NCI-H2227 (cell line): Measurements from ENCODE around the gene TMEM138.
"Not testable (repeated sequence)": the region's sequence is repeated elsewhere in the genome, so short reads cannot be mapped to it uniquely, and the experiment has no call there.

Experiments used
- DNase-seq: peaks from one replicate; lab custom pipeline; 2025; ENCODE audit not compliant: unreplicated experiment; lab: John Stamatoyannopoulos, UW

TMEM138 gene

DNA sequence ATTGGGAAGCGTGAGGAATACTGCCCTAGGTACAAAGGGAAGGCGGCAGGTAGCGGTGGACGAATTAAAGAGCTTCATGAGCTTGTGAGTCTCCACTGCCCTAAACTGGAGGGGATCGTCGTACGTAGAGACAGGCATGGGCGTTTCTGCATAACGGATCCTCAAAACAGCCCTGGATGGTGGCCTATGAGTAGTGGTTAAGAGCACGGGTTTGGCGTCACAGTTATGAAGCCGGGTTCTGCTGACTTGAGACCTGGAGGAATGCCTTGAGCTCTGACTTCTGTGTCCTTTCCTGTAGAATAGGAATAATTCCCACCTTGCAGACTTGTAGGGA lies 335 bp downstream of the TMEM138 start:
- peak; percentile 61 for DNase-seq

DNA sequence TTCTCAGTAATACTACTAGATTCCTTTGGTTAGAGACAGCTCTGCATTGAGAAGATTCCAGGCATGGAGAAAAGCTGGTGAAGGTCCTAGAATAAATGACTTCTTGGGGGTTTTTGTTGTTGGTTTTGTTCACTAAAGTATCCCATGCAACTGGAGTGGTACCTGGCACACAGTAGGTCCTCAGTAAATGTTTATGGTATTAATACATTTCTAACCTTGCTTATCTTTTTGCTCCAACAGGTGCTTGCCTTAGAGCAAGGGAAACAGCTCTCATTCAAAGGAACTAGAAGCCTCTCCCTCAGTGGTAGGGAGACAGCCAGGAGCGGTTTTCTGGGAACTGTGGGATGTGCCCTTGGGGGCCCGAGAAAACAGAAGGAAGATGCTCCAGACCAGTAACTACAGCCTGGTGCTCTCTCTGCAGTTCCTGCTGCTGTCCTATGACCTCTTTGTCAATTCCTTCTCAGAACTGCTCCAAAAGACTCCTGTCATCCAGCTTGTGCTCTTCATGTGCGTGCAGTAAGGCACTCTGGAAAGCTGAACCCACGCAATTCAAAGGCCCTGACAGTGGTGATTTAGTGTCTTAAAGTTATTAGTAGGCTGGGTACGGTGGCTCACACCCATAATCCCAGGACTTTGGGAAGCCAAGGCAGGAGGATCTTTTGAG lies 2.0 kb downstream of the TMEM138 start:
- no peak for DNase-seq

DNA sequence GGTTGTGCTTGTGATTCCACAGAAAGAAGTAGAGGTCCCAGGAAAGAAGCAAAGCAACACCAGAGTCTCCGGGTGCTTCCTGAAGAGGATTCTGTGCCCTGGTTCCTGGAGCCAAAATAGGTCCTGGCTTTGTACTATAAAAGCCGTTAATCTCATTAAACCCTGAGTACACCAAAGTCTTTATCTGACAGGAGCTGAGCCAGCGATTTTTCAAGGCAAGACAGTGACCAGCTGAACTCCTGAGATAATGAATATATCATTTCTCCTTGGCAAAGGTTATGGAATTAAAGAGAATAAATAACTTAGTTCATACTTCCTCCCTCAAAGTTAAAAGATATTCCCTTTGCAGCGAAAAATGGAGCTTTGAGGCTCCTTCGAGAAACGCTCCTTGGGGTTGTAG lies 5.2 kb downstream of the TMEM138 start:
- DNase-seq = no peak

DNA sequence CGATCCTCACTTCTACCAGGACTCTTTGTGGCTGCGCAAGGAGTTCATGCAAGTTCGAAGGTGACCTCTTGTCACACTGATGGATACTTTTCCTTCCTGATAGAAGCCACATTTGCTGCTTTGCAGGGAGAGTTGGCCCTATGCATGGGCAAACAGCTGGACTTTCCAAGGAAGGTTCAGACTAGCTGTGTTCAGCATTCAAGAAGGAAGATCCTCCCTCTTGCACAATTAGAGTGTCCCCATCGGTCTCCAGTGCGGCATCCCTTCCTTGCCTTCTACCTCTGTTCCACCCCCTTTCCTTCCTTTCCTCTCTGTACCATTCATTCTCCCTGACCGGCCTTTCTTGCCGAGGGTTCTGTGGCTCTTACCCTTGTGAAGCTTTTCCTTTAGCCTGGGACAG lies 6.5 kb downstream of the TMEM138 start:
- DNase-seq = no peak

DNA sequence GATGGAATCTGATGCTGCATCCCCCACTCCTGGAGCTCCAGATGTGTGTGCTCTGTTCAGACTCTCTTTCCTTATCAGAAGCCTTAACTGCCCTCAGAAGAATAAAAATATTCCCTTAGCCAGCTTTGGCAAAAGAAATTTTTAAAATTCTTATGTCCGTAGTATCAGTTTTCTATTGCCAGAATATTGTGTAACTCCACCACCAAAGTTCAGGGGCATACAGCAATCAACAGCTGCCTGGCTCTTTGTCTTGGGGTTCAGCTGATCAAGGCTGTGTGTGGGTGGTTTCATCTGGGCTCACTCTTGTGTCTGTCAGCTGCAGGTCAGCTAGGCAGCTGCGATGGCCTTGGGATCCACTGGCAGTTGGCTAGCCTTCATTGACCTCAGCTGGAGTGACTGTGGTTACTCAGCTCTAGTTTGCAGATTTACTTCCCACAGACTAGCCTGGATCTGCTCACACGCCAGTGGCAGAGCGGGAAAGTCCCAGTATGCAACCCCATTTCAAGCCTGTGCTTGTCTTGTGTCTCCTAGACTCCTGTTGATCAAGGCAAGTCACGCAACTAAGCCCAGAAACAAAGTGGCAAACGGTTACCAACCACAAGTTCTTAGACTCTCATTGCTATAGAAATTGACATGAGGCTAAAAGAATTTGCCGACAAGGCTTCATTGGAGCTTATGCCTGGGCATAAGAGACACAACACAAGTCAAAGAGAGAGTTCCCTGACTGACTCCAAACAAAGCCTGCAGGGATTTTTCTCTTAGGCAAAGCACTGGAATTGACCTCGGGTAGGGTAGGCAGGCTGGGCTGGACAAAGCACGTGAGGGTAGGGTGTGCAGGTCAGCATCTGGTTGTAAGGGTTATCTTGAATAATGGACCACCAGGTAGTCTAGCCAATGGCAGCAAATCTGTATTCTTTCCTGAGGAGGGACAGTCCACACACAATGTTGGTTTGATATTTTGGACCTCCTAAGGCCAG lies 7.5 kb downstream of the TMEM138 start:
- no peak for DNase-seq

DNA sequence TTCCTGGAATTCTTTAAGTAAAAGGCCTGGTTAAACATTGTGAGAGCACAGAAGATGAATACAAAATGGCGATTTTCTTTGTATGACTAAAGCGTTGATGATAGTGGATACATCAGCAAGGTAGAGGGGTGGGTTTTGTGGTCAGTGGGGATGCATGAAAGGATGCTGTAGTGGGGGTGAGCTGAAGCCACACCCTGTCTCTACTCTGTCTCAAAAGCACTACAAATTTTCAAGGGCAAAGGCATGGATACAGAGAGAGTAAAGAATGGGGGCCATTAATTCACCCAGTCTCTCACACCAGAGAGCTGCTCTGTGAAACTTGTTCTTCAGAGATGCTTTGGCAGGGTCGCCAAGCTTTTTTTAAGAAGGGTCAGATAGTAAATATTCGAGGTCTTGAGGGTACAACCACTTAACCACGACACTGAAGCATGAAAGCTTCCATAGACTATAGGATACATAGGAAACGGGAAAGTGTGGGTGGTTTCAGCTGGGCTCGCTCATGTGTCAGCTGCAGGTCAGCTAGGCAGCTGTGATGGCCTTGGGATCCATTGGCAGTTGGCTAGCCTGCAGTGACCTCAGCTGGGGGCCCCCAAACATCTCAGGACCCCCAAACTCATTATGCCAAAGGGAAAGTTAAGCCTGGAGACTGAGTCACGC lies 8.3 kb downstream of the TMEM138 start:
- no peak for DNase-seq

DNA sequence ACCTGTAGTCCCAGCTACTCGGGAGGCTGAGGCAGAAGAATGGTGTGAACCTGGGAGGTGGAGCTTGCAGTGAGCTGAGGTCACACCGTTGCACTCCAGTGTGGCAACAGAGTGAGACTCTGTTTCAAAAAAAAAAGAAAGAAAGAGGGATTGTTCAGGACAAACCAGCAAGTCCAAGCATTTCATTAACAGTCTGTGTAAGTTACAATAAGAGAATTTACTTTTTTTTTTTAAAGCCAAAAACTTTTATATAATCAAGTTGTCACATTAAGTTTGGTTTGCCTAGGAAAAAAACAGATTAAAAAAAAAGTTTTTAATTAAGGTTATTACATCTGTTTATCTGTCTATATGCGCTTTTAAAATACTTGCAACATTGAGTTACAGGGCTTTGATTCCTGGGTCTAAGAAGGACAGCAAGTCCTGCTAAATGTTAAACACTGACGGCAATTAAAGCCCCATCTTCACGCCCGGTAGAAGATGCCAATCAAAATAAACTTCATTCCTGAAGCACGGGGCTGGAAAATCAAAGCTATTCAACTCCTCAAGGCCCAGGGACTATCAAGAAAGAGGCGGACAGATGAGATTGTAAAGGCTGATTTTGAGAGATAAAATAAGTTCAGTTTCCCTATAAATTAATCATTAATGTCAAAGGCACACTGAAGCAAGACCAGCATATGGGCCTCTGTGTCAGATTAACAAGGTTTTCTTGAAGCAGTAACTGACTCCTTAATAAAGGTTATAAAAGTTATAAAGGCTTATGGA lies 10.7 kb downstream of the TMEM138 start:
- DNase-seq = no peak

DNA sequence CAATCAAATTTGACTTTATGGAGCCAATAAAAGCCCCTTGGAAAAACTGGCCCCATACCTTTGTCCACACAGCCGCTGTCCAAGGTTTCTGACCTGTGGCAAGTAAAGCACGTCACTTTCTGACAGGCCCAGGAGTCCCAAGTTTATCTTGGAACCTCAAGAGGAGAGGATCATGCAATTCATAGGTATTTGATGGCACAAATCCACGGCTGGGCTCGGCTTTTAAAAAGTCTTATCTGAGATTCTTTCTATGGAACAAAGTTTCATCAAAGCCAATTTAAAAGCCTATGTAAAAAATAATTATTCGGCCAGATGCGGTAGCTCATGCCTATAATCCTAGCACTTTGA lies 13.6 kb downstream of the TMEM138 start:
- no peak for DNase-seq

DNA sequence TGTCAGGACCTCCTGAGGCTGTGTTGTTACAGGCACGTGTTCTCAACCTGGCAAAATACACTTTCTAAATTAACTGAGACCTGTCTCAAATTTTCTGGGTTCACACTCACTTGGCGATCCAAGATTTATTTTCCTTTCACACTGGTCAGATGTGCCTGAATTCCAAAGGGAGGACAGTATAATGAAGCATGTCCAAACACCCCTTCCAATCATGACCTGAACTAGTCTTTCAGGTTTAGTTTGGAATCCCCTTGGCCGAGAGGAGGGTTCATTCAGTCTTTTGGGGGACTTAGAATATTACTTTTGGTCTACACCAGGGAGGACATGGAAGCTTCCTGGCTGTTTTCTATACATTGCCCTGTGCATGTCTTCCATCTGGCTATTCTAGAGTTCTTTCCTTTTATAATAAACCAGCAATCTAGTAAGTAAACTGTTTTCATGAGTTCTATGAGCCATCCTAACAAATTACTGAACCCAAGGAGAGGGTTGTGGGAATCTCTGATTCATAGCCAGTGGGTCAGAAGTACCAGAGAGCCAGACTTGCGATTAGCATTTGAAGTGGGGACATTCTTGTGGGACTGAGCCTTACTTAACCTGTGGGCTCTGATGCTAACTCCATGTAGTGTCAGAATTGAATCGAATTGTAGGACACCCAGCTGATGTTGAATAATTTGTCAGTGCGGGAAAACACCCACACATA lies 15.4 kb downstream of the TMEM138 start:
- DNase-seq = no peak

DNA sequence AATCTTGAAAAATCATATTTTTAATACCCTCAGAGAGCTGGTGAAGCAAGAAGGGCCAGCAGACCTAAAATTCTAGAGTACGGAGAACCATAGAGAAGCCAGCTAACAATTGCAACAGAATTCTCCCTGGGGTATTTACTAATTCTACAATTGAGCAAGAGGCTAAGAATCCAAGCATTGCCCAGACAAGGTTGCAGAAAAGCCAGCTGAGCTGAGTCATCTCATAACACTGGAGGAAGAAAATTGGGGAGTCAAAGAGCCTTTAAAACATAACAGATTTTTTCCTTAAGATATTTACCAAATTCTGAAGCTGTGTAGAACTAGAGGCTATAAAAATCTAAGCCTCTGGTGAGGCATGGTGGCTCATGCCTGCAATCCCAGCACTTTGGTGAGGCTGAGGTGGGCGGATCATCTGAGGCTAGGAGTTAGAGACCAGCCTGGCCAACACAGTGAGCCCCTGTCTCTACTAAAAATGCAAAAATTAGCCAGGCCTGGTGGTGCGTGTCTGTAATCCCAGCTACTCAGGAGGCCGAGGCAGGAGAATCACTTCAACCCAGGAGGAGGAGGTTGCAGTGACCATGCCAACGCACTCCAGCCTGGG lies 16.6 kb downstream of the TMEM138 start:
- DNase-seq = no peak

DNA sequence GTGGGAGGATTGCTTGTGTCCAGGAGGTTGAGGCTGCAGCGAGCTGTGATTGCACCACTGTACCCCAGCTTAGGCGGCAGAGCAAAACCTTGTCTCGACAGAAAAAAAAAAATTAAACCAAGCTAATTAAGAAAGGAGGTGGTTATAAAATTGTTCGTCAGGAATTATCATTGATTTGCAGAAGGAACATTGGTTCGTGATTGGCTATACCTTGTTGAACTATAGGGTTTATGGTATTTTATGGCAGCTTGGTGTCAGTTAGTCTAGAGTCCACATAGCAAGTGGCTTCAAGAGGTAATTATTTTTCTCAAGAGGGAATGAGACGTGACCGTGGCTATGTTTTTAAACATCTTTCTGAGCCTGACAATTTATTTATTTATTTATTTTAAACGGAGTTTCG lies 18.7 kb downstream of the TMEM138 start:
- DNase-seq = no peak

DNA sequence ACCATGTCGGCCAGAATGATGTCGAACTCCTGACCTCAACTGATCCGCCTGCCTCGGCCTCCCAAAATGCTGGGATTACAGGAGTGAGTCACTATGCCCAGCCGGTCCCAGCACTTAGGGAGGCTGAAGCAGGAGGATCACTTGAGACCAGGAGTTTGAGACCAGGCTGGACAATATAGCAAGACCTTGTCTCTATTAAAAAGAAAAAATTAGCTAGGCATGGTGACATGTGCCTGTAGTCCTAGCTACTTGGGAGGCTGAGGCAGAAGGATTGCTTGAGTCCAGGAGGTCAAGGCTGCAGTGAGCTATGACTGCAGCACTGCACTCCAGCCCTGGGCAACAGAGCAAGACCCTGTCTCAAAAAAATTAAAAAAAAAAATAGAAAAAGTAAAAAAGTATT lies 21.7 kb downstream of the TMEM138 start:
- DNase-seq = not testable (repeated sequence)

DNA sequence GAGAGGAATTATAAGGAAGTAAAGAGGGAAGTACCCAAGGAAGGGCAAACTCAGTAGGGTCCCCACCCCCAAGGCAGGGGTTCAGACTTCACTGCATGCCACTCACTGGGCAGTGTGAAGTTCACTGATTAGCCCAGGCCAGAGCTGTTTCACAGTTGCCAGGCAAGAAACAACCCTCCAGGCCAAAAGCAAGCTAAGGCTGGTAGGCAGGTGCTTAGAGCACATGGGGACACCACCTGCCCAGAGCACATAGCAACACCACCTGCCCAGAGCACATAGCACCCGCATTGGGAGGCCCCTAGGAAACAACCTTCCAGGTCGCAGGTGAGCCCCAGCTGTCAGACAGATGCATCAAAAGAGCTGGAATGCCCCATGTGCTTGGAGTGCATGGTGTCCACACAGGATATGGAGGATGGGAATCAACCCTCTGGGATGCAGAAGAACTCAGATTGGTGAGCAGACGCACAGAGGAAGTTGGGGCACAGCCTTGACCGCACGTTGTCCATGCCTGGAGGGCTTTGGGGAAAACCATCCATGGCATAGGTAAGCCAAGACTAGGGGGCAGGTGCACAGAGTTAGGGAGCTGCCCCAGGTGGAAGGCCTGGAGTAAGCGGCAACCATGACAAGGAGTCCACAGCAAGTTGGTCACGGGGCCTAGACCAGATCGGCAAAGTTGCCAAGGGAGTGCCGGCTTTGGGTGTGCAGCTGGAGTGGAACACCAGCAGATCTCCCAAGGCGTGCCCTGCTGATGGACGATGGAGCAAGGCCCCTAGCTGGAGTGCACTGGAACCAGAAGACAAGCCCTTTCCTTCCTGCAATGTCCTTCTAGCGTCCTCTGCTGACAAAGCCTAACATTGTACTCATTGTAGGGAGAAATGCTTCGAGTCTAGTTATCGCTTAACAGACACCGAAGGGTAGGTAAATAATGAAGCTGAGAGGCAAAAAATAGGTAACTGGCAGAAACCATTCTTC lies 22.4 kb downstream of the TMEM138 start:
- no peak for DNase-seq

DNA sequence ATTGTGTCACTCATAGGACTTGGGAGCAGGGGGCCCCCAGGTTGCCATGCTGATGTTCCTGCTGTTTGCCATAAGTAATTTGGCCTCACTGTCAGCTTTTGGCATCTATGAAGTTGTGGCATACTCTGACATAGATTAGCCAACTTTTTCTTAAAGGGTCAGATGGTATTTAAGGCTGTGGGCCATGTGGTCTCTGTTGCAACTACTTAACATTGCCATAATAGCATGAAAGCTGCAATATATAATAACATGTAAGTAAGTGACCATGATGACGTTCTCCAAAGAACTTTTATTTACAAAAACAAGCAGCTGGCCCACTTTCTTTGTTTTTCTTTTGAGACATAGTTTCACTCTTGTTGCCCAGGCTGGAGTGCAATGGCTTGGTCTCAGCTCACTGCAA lies 28.0 kb downstream of the TMEM138 start:
- no peak for DNase-seq

DNA sequence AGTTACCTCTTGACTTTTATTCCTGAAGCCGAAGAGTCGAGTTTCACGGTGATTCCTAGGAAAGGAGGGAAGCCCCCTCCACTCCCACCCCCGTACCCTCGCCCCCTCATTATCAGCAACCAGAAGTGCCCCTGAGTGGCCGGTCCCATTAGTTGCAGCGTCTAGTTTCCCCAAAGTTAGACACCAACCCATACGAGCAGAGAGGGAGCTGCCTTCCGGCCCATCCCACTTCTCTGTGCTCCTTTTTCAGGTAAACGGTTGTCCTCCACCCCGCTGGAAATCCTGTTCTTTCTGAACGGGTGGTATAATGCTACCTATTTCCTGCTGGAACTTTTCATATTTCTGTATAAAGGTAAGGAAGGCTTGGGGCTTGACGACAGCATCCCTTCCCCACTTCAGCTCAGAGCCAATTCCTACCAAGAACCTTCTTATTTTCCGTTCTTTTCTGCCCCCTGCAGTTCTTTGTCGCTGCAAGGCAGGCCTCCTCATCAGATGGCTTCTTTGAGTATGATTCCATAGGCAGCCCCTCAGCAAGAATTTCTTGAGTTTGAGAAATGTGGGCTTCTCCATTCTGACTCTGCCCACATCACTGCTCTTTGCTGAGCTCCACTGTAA lies 30.9 kb downstream of the TMEM138 start:
- DNase-seq = peak; percentile 39

DNA sequence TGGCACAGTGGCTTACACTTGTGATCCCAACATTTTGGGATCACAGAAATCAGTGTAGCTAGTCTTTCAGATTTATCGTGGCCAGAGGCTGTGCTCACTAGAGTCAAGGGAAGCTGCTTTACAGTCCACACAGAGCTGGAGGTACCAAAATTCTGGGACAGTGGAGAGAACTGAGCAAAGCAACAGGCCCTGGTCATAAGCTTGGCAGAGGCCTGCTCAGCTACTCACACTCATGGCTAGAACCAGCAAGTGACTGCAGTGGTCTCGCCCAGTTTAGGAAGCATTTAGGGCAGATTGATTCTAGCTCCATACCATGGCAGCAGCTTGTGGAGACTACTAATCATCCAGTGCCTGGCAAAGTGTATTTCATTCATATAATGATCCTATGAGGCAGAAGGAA lies 39.0 kb downstream of the TMEM138 start:
- DNase-seq = no peak

DNA sequence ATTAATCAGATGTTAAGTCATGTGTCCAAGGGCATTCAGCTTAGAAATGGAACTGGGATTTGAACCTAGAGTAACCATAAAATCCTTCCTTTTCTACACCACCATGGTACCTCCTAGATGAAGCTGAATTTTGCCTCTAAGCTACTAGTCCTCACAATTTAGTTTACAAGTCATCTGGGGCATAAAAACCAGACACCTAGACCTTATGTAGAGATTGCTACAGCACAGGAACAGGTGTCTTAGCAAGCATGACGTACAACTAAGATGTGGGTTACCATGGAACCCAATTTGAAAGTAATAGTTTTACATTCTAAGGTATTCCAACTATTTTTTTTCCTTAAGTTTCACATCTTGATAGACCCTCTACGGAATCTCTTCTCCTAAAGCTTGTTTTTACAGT lies 39.4 kb downstream of the TMEM138 start:
- no peak for DNase-seq

DNA sequence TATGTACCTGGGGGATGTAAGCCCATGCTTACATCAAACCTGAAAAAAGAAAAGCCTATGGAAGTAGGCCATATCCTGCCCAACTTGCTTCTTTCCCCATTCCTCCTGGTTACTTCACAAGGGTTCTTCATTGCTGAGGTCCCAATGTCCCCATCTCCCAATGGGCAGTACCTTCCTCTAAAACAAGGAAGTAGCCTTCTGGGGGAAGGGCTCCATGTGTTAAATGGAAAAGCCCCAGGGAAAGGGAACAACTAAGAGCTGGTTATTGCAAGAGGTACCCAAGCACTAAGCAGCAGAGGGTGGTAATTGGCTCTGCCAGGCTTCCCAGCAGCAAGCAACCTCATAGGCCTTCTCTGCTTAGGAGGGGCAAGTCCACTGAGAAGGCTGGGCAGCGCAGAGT lies 41.5 kb downstream of the TMEM138 start:
- DNase-seq = no peak

DNA sequence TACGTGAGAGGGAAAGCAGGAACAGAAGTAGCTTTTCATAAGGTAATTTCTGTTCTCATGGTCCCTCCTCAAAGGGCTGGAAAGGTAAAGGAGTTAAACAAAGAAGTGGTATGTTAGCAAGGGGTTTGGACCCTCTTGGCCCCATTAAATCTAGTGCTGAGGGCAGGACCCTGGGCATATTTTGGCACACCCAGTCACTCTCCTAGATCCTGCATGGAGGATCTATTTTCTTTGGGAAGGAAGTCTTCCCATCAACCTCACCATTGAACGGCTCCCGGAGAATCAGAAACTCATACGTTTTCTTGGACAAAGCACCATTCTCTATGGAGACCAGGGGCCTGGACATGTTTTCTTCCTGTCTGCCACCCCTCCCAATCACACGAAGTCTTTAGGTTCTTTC lies 41.9 kb downstream of the TMEM138 start:
- DNase-seq = no peak
